GM18951 (cell line): ENCODE measurements around the gene TCP11L2.

Experiments
- POLR2A ChIP-seq: IDR thresholded peaks from 4 replicates; pipeline ENCODE4 v1.6.1; 2011; ENCODE audit warnings: mild to moderate bottlenecking; ENCODE audit not compliant: insufficient read length, insufficient read depth; ENCODE audit errors: extremely low read depth
- in situ Hi-C: fragments of 300-500 bp; cut with MboI; formaldehyde crosslinking; loops from one replicate; pipeline ENCODE4 v1.12.0; 2022; ENCODE audit warnings: low sequenced_read_pairs, mixed read lengths, inconsistent platforms; ENCODE audit not compliant: unreplicated experiment

Gene TCP11L2

GRCh38 chr12:106288494-106289195 lies 13.9 kb upstream of the TCP11L2 start:
- TF ChIP-seq POLR2A, result no peak
- in situ Hi-C loops, result loop anchor here (5.0 kb wide), 1 partner anchor 61 kb away; no protein-coding TSS in a partner anchor

- no peak for TF ChIP-seq POLR2A
- in situ Hi-C loops, result loop anchor here (5.0 kb wide), 1 partner anchor 62 kb away; no protein-coding TSS in a partner anchor
Observed at GRCh38 chr12:106289196-106289681, 13.3 kb upstream of the TCP11L2 start.

- no peak for TF ChIP-seq POLR2A
- in situ Hi-C loops, result no loop called here
Observed at GRCh38 chr12:106290666-106291065, 11.9 kb upstream of the TCP11L2 start.

GRCh38 chr12:106291342-106291741 lies 11.2 kb upstream of the TCP11L2 start:
- in situ Hi-C loops, result no loop called here
- TF ChIP-seq POLR2A, result no peak

- in situ Hi-C loops, result no loop called here
- TF ChIP-seq POLR2A, result no peak
Observed at GRCh38 chr12:106292339-106292738, 10.2 kb upstream of the TCP11L2 start.

- no peak for TF ChIP-seq POLR2A
- in situ Hi-C loops, result no loop called here
Observed at GRCh38 chr12:106296179-106296877, 6.2 kb upstream of the TCP11L2 start.

- in situ Hi-C loops, result no loop called here
- no peak for TF ChIP-seq POLR2A
Observed at GRCh38 chr12:106297075-106297474, 5.5 kb upstream of the TCP11L2 start.

GRCh38 chr12:106297681-106298080 lies 4.9 kb upstream of the TCP11L2 start:
- in situ Hi-C loops, result no loop called here
- TF ChIP-seq POLR2A, result no peak

- TF ChIP-seq POLR2A, result no peak
- in situ Hi-C loops, result no loop called here
Observed at GRCh38 chr12:106299202-106299774, 3.2 kb upstream of the TCP11L2 start.

- in situ Hi-C loops, result no loop called here
Observed at GRCh38 chr12:106300761-106301160, 1.8 kb upstream of the TCP11L2 start.

GRCh38 chr12:106301241-106301610 lies 1.3 kb upstream of the TCP11L2 start:
- no peak for TF ChIP-seq POLR2A
- in situ Hi-C loops, result no loop called here

More at GRCh38 chr12:106300761-106301160, 1.8 kb upstream of the TCP11L2 start:
- no peak for TF ChIP-seq POLR2A

GRCh38 chr12:106301611-106302321 lies 767 bp upstream of the TCP11L2 start:
- in situ Hi-C loops, result no loop called here
- no peak for TF ChIP-seq POLR2A
